Measurements from ENCODE around the gene DNAL1.
A peak's percentile ranks its signal among the peaks of the same experiment; 100 is the strongest.
"Not testable (repeated sequence)": the region's sequence is repeated elsewhere in the genome, so short reads cannot be mapped to it uniquely, and the experiment has no call there.

The DNAL1 gene, protein sequence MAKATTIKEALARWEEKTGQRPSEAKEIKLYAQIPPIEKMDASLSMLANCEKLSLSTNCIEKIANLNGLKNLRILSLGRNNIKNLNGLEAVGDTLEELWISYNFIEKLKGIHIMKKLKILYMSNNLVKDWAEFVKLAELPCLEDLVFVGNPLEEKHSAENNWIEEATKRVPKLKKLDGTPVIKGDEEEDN

DNA sequence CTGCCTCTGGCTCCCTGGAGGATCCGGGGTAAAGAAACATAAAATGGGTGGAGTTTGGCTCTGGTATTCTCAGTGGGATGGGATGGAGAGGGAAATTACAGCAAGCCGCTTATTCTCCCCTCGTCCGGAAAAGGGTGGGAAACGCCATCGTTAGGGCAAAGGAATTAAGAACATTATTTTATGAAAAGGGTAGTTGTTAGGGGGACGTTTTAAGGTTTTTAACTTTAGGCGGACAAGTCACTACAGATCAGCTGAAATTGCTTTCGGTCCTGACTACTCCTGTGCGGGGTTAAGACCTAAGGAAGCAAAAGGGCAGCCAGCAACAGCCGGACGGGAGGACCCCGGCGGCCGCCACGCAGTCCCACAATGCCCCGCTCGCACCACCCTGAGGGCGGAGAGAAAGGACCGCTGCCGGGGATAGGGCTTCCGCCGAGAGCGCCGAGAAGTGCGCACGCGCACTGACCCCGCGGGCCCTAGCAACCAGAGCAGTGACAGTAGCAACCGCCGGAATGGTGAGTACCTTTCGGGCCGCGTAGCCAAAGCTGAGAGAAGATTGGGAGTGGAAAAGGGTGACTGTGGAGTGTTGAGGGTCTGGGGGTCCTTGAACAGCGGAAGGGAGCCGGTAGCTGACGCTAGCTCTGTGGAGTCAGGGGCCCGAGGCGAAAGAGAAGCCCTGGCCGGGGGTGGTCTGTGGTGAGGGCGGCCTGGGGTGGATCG, at the start of gene DNAL1:
DNAL1 (plus strand) TSS at position 456 of the 717 bp plus-strand sequence; CDS start at position 510, 54 bp downstream.
- DNase-seq (ENCODE audit: low read depth): peak; percentile 86

DNA sequence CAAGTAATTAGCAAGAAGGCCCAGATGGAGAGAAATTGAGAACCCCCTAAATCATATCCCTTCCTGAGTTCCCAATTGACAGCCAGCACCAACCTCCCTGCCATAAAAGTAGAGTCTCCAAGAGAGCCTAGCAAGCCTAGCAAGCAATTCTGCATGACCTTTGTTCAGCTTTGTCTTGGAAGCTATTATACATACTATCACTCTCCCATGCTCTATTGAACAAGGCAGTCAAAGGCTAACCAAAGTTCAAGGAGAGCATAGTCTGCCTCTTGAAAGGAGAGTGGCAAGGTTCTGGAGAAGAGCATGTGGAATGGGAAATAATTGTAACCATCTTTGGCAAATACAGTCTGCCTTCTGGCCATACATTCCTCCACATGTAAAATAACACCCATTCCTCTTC, 45.3 kb upstream of the DNAL1 start:
- DNase-seq (ENCODE audit: low read depth): no peak

DNA sequence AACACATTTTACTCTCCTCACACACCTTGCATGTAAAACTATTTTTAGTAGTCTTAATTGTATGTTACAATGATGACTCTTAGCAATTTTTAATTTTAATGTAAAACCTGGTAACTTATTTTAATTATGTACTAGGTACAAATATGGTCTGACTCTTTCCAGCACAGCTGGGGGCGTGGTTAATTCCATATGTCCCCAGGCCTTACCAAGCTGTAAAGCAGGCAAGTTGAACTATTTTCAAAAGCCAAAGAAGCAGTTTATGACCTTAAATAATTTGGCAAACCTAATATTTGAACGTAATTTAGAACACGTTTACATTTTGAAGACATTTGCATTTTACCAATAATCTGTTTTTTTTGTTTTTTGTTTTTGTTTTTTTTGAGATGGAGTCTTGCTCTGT, 41.8 kb upstream of the DNAL1 start:
- DNase-seq (ENCODE audit: low read depth): no peak

DNA sequence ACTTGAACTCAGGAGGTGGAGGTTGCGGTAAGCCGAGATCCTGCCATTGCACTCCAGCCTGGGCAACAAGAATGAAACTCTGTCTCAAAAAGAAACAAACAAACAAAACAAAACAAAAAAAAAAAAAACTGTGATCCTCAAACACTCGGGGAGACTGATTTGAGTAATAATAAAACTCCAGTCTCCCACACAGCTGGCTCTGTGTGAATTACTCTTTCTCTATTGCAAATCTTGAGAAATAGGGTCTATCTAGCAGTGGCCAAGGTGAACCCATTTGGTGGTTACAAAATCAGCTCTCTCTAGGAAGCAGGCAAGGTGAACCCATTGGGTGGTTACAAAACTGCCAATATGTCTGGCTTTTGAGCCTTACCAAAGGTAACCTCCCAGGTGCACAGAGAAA, 38.5 kb upstream of the DNAL1 start:
- no peak for DNase-seq (ENCODE audit: low read depth)

DNA sequence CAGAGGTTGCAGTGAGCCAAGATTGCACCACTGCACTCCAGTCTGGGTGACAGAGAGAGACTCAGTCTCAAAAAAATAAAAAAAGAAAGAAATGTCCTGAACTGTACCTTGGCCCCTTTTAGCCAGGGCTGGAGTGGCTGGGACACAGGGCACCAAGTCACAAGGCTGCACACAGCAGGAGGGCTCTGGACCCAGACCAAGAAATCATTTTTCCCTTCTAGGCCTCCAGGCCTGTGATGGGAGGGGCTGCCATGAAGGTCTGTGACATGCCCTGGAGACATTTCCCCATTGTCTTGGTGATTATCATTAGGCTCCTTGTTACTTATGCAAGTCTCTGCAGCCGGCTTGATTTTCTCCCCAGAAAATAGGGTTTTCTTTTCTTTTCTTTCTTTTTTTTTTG, 37.5 kb upstream of the DNAL1 start:
- DNase-seq (ENCODE audit: low read depth): no peak

DNA sequence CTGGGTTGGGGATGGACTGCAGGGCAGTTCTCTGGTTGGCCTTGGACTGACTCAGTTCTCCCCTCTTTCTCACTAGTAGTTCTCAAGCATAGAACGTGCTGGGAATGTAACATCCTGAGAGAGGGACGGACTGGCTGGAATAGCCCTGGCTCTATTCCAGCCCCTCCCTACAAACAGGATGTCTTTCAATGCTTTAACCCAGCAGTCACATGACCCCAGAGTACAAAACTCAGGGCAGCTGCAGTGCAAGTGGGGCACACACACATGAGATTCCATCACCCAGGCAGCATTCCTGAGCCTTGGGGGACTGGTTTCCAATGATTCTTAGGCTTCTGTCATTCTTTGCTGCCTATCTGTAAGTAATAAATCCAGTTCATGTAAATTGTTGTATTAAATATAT, 34.1 kb upstream of the DNAL1 start:
- no peak for DNase-seq (ENCODE audit: low read depth)

DNA sequence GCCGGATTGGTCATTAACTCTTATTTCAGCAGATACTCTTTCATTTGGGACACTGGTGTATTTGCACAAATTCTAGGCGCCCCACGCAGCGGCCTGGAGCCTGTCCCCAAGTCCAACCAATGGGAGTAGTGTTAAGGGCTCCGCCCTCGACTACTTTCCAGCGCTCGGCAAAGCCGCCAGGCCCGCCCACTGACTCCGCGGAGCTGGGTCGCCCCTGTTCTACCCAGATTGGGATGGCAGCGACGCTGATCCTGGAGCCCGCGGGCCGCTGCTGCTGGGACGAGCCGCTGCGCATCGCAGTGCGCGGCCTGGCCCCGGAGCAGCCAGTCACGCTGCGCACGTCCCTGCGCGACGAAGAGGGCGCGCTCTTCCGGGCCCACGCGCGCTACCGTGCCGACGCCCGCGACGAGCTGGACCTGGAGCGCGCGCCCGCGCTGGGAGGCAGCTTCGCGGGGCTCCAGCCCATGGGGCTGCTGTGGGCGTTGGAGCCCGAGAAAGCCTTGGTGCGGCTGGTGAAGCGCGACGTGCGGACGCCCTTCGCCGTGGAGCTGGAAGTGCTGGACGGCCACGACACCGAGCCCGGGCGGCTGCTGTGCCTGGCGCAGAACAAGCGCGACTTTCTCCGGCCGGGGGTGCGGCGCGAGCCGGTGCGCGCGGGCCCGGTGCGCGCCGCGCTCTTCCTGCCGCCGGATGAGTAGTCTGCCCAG, 32.3 kb upstream of the DNAL1 start, which contains the start of gene ACOT6:
ACOT6 (plus strand) TSS at position 179 of the 707 bp plus-strand sequence; CDS start at position 234, 55 bp downstream.
- DNase-seq (ENCODE audit: low read depth): peak; percentile 53

DNA sequence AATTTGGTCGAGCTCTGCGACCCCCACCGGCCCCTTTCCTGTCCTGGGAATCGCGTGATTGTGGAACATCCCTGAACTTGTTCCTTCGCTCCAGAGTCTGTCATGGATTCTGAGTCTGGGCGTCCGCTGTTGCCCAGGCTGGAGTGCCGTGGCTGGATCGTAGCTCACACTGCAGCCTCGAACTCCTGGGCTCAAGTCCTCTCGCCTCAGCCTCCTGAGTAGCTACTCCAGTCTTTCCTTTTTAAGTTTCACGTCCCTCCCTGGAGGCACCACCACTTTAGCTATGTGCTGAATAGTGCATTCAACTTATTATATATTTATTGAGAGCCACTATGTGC, 31.8 kb upstream of the DNAL1 start:
- DNase-seq (ENCODE audit: low read depth): no peak

DNA sequence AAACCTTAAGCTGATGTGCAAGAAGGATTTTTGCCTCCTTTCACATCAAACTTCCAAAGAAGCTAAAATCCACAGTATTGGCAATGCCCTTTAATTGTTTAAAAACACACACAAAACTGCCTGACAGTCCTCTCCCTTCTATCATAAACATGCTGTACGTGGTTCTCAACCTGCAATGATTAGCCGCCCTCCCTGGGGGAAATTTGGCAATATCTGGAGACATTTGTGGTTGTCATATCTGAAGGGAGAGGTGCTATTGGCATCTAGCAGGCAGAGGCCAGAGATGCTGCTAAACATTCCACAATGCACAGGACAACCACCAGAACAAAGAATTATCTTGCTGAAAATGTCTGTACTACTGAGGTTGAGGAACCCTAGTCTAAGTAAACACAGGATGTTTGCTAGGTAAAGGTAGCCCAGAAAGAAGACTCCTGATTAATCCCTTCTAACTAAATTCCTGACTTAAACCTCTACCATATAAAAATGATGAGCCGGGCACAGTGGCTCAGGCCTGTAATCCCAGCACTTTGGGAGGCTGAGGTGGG, 31.3 kb upstream of the DNAL1 start:
- DNase-seq (ENCODE audit: low read depth): no peak

DNA sequence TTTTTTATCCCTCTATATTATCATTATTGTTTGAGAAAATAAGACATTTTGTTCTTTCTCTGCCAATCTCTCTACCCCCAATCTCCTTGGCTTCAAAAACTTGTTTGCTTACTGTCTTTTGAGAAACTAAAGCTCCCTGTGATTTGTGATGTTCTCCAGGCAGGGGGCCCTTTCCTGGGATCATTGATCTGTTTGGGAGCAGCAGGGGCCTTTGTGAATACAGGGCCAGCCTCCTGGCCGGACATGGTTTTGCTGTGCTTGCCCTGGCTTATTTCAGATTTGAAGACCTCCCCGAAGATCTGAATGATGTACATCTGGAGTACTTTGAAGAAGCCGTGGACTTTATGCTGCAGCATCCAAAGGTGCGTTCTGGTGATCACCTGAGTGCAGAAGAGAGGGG, 28.0 kb upstream of the DNAL1 start:
- DNase-seq (ENCODE audit: low read depth): no peak

DNA sequence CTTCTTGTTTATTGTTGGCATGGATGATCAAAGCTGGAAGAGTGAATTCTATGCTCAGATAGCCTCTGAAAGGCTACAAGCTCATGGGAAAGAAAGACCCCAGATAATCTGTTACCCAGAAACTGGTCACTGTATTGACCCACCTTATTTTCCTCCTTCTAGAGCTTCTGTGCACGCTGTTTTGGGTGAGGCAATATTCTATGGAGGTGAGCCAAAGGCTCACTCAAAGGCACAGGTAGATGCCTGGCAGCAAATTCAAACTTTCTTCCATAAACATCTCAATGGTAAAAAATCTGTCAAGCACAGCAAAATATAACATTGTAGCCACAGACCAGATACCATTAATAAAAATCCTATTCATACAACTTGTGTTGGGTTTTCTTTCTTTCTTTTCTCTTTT, 25.3 kb upstream of the DNAL1 start:
- no peak for DNase-seq (ENCODE audit: low read depth)

DNA sequence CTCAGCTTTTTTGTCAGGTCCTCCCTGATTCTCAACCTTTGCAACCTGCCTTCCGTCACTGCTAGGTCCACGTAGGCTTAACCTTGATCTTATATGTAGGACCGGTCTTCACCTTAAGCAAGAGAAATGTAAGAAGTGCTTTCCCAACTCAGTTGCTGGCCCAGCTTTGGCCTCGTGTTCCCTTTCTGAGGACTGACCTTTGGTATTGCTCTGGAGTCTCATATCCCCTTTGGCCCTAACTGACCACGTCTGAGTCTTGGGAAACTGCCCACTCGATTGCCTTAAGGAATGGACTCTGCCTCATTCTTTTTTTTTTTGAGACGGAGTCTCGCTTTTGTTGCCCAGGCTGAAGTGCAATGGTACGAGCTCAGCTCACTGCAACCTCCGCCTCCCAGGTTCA, 24.5 kb upstream of the DNAL1 start:
- DNase-seq (ENCODE audit: low read depth): no peak

DNA sequence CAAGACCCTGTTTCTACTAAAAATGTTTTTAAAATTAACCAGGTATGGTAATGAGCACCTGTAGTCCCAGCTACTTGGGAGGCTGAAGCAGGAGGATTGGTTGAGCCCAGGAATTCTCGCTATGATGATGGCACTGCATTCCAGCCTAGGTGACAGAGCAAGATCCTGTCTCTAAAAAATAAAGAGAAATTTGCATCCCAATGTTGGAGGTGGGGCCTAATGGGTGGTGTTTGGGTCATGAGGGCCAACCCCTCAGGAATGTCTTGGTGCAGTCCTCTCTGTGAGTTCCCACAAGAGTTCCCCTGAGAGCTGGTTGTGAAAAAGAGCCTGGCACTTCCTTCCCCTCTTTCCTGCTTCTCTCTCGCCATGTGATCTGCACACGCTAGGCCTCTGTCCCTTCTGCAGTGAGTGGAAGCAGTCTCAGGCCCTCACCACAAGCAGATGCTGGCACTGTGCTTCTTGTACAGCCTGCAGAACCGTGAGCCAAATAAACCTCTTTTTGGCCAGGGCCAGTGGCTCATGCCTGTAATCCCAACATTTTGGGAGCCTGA, 21.2 kb upstream of the DNAL1 start:
- DNase-seq (ENCODE audit: low read depth): no peak

DNA sequence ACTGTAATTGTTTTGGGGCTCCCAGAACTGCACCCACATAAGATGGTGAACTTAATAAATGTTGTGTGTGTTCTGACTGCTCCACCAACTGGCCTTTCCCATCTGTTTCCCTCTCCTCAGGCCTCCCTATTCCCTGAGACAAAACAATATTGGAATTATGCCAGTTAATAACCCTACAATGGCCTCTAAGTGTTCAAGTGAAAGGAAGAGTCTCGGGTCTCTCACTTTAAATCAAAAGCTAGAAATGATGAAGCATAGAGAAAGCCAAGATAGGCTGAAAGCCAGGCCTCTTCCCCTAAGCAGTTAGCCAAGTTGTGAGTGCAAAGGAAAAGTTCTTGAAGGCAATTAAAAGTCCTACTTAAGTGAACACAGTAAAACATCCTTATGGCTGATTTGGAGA, 19.1 kb upstream of the DNAL1 start:
- DNase-seq (ENCODE audit: low read depth): no peak

DNA sequence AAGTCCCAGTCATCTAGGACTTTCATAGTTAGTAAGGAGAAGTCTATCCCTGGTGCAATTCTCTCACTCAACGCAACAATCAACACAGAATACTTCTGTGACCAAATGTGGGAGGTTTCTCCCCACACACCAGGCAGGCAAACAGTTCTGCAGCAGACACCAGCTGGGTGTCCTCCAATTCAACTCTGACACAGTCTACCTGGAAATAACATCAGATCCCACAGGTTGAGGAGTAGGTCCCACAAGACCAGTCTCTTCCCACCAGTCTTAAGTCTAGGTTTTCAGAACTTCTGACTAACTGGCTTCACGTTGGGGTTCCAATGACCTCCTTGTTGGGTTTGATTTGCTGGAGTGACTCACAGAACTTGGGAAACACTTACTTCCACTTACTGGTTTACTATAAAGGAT, 17.6 kb upstream of the DNAL1 start:
- DNase-seq (ENCODE audit: low read depth): no peak

DNA sequence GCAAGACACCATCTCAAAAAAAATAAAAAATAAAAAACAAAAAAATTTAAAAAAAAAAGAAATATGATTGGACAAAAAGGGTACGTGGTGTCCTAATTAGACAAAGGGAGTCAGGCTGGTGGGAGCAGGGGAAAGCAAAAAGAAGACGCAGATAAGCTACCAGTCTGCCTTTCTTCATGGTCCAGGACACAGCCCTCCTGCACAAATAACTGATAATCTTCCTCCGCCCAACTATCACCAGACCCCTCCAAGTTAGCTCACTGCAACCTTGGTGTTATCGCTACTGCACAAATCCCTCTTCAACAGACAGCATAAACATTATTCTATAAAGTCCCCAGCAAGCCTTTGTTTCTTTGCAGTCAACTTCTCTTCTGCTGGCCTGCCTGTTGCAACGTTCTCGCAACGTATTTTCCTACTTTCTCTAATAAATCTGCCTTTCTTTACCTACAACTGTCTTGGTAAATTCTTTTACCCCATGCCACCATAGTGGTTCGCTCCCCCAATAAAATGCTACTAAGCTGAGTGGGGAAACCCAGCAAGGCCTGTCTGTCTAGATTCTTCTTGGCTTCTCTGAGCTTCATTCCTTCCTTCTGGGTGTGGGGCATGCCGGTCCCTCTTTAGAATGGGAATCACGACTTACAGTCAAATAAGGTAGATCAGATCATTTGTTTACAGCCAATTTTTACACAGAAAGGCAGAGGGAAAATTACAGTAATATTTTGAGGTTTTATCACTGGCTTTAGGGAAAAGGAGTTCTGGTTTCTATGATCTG, 14.6 kb upstream of the DNAL1 start:
- DNase-seq (ENCODE audit: low read depth): no peak

DNA sequence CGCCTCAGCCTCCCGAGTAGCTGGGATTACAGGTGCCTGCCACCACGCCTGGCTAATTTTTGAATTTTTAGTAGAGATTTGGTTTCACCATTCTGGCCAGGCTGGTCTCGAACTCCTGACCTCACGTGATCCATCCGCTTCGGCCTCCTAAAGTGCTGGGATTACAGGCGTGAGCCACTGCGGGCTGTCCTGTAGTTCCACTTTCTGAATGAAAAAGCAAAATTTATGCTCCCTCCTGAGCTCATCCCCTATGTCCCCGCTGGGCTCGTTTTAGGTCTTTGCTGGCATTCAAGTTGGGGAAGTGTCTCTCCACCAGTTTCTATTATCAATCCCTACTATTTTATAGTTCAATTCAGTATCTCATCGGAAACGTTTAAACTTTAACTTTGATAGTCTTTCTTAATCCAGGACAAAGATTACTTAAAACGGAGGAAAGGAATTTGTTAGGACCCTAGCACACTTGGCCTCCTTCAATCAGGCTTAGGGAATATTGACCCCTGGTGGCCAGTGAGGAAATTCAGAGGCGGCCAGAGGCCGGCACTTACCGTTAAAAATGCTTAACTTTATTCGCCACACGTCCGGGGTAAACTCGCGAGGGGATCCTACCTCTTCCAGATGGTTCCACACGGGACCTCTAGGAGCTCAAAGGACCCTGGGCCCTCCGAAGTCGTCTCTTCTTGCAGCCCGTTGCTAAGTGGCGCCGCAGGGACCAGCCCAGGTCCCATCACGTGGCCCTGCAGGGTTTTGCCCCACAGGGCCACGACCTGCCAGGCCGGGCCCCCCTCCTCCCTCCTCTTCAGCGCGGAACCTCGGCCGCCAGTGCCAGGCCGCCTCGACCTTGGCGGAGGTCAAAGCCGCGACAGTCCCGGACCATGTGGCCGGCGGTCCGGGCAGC, 11.4 kb upstream of the DNAL1 start:
- peak; percentile 28 for DNase-seq (ENCODE audit: low read depth)

DNA sequence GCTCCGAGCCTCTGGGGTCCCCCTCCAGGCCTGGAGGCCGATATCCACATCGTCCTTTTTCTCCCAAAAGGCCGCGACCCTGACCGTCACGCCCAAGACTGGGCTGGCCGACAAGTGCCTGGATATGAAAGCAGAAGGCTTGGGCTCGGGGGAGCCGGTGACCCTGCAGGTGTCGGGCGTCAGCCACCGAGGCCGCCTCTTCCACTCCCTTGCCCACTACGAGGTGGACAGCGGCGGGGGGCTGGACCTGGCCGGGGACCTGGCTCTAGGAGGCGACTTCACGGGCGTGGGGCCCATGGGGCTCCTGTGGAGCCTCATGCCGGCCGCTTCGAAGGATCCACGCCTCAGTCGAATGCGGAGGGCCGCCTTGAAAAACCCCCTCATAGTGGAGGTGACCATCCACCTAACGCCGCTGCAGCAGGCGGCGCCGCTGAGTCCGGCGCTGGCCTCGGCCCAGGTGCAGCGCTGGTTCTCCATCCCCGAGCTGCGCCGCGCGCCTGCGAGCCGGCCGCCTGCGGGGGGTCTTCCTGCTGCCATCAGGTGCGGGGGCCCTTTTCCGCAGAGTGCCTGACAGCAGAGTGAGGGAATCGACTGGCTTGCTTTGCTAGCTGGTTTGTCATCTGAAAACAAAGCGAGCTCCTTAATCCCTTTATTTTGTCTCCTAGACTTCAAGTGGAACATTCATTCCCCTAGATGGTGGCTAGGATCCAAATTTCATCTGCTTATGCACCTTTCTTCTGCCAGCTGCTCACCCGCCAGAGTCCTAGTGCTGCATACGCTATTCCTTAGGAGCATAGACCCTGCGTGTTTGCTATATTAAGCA, 10.6 kb upstream of the DNAL1 start:
- no peak for DNase-seq (ENCODE audit: low read depth)

DNA sequence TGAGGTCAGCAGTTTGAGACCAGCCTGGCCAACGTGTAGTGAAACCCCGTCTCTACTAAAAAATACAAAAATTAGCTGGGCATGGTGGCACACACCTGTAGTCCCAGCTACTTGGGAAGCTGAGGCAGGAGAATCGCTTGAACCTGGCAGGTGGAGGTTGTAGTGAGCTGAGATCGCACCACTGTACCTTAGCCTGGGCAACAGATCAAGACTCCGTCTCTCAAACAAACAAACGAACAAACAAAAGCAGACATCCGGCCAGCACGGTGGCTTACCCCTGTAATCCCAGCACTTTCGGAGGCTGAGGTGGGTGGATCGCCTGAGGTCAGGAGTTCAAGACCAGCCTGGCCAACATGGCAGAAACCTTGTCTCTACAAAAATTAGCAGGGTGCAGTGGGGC, 8.4 kb upstream of the DNAL1 start:
- not testable (repeated sequence) for DNase-seq (ENCODE audit: low read depth)

DNA sequence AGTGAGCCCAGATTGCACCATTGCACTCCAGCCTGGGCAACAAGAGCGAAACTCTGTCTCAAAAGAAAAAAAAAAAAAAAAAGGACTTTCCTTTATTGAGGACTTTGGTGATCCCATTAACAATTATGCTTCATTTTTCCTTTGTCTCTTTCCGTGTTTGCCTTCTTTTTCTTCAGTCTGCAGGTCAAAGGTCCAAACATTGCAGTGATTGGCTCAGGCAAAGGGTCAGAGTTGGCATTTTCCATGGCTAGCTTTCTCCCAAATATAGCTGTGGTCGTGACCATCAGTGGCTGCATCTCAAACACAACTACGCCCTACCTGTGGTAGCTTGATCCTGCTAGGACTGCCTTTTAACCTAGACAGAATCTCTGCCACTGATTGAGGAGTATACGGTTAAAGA, 7.0 kb upstream of the DNAL1 start:
- no peak for DNase-seq (ENCODE audit: low read depth)
